ENCODE results near the gene RAD51B. TPM values are rescaled to one million over a fixed set of nuclear protein-coding genes. Genes with fewer than 3 reads are reported as not detected.

RAD51B gene
- total RNA-seq, 1 experiment from 2014 or later, result 29.9 TPM

- no peak for DNase-seq
- Histone ChIP-seq H3K4me1 (replicated peaks; ENCODE audit: insufficient read depth) (0 out of 2 replicates have a peak, but pooled peaks cover 4% of the 10 kb centered on the region), H3K4me2 (no peak overlapping the region), H2AFZ (no peak overlapping the region), H4K20me1 (ENCODE audit: insufficient read depth) (no peaks in the 10 kb centered on the region), H3K9me2 (ENCODE audit: insufficient read depth) (no peaks in the 10 kb centered on the region), H3K4me3 (no peak overlapping the region), H3K79me2 (ENCODE audit: low read depth) (no peaks in the 10 kb centered on the region), H3K27ac (no peak overlapping the region), H3K36me3 (ENCODE audit: low read depth) (no peaks in the 10 kb centered on the region), H3F3A (ENCODE audit: insufficient read depth, low read depth) (no peaks in the 10 kb centered on the region), H3K9me3 (ENCODE audit: insufficient read depth, low read depth) (no peaks in the 10 kb centered on the region), H3K27me3 (ENCODE audit: insufficient read depth, low read depth) (no peaks in the 10 kb centered on the region)
- TF ChIP-seq CTCF (conservative IDR thresholded peaks at IDR 0.05) (no peak), EZH2 (IDR thresholded peaks at IDR 0.05; ENCODE audit: low read depth) (no peak)
- ChIA-PET POLR2A (ENCODE audit: unreplicated experiment) (no interaction called here), CTCF (no interaction called here)
- intact Hi-C loops (cut with micrococcal nuclease; ENCODE audit: unreplicated experiment), result no loop called here
- BruUV-seq (replicated peaks), result no TSS peak
These were observed 496.7 kb downstream of the RAD51B start for GRCh38 chr14:68316078-68316868.

- Histone ChIP-seq H3K27ac (no peak overlapping the region), H3K79me2 (ENCODE audit: low read depth) (no peaks in the 10 kb centered on the region), H3K4me1 (replicated peaks; ENCODE audit: insufficient read depth) (0 out of 2 replicates have a peak, but pooled peaks cover 4% of the 10 kb centered on the region), H4K20me1 (ENCODE audit: insufficient read depth) (no peaks in the 10 kb centered on the region), H2AFZ (no peak overlapping the region), H3F3A (ENCODE audit: insufficient read depth, low read depth) (no peaks in the 10 kb centered on the region), H3K36me3 (ENCODE audit: low read depth) (no peaks in the 10 kb centered on the region), H3K27me3 (ENCODE audit: insufficient read depth, low read depth) (no peaks in the 10 kb centered on the region), H3K9me2 (ENCODE audit: insufficient read depth) (no peaks in the 10 kb centered on the region), H3K4me2 (no peak overlapping the region), H3K9me3 (ENCODE audit: insufficient read depth, low read depth) (no peaks in the 10 kb centered on the region), H3K4me3 (no peak overlapping the region)
- no TSS peak for BruUV-seq (replicated peaks)
- intact Hi-C loops (cut with micrococcal nuclease; ENCODE audit: unreplicated experiment), result no loop called here
- CTCF ChIA-PET, result no interaction called here
- TF ChIP-seq CTCF (conservative IDR thresholded peaks at IDR 0.05) (no peak), EZH2 (IDR thresholded peaks at IDR 0.05; ENCODE audit: low read depth) (no peak)
- POLR2A ChIA-PET (ENCODE audit: unreplicated experiment), result no interaction called here
- DNase-seq, result no peak
These were observed 497.7 kb downstream of the RAD51B start for GRCh38 chr14:68317239-68317638.

GRCh38 chr14:68318828-68319227 lies 499.2 kb downstream of the RAD51B start:
- no peaks in the 10 kb centered on the region for H3K9me3 ChIP-seq (ENCODE audit: insufficient read depth, low read depth)
- POLR2A ChIA-PET (ENCODE audit: unreplicated experiment), result no interaction called here
- no peaks in the 10 kb centered on the region for H3K79me2 ChIP-seq (ENCODE audit: low read depth)
- intact Hi-C loops (cut with micrococcal nuclease; ENCODE audit: unreplicated experiment), result no loop called here
- no peaks in the 10 kb centered on the region for H3K27me3 ChIP-seq (ENCODE audit: insufficient read depth, low read depth)
- no peak for TF ChIP-seq CTCF (conservative IDR thresholded peaks at IDR 0.05)
- TF ChIP-seq EZH2 (IDR thresholded peaks at IDR 0.05; ENCODE audit: low read depth), result no peak
- H3K27ac ChIP-seq, result no peak overlapping the region
- no peak overlapping the region for H2AFZ ChIP-seq
- no peak overlapping the region for H3K4me2 ChIP-seq
- no peak overlapping the region for H3K4me3 ChIP-seq
- H3K9me2 ChIP-seq (ENCODE audit: insufficient read depth), result no peaks in the 10 kb centered on the region
- H4K20me1 ChIP-seq (ENCODE audit: insufficient read depth), result no peaks in the 10 kb centered on the region
- H3K4me1 ChIP-seq (replicated peaks; ENCODE audit: insufficient read depth), result no peaks in the 10 kb centered on the region
- no peak for DNase-seq
- BruUV-seq (replicated peaks), result no TSS peak
- H3F3A ChIP-seq (ENCODE audit: insufficient read depth, low read depth), result no peaks in the 10 kb centered on the region
- H3K36me3 ChIP-seq (ENCODE audit: low read depth), result no peaks in the 10 kb centered on the region
- CTCF ChIA-PET, result no interaction called here
